Liver (tissue), 9 donors: ENCODE data around the gene POTEH. TPM values are rescaled to one million over a fixed set of nuclear protein-coding genes. Genes with fewer than 3 reads are reported as not detected.
"Not testable (repeated sequence)": the region's sequence is repeated elsewhere in the genome, so short reads cannot be mapped to it uniquely, and the experiment has no call there.

Source experiments
- DNase-seq: peaks from one replicate; pipeline ENCODE4 v3.0.0-alpha.2; 2017; ENCODE audit warnings: low spot score
- H3K27ac ChIP-seq, 2 donors: one replicate each; pipeline ENCODE4 v1.7.0; 2013; ENCODE audit warnings: inconsistent platforms in 2 of 2, low read length in 2 of 2, control low read depth in 1 of 2, low read depth in 1 of 2, mild to moderate bottlenecking in 1 of 2
- H3K27me3 ChIP-seq, 4 donors: one replicate each; pipeline versions ENCODE4 v1.6.1 to v1.7.0; 2013; ENCODE audit warnings: low read length in 3 of 4, inconsistent platforms in 1 of 4, mild to moderate bottlenecking in 1 of 4, moderate library complexity in 1 of 4; ENCODE audit not compliant: control insufficient read depth in 4 of 4, insufficient read depth in 4 of 4
- H3K36me3 ChIP-seq, 4 donors: one replicate each; pipeline versions ENCODE4 v1.6.1 to v1.7.0; 2013; ENCODE audit warnings: low read length in 3 of 4, mild to moderate bottlenecking in 3 of 4, low read depth in 1 of 4, moderate library complexity in 1 of 4; ENCODE audit not compliant: control insufficient read depth in 4 of 4, insufficient read depth in 3 of 4
- H3K4me1 ChIP-seq, 4 donors: one replicate each; pipeline versions ENCODE4 v1.6.1 to v1.7.0; 2013; ENCODE audit warnings: low read length in 3 of 4, mild to moderate bottlenecking in 3 of 4, moderate library complexity in 1 of 4; ENCODE audit not compliant: control insufficient read depth in 4 of 4, insufficient read depth in 4 of 4
- H3K4me3 ChIP-seq, 3 donors: one replicate each; pipeline versions ENCODE4 v1.6.1 to v1.7.0; 2013; ENCODE audit warnings: low read length in 3 of 3, control low read depth in 1 of 3, low read depth in 1 of 3, mild to moderate bottlenecking in 1 of 3
- H3K9ac ChIP-seq, 2 donors: one replicate each; pipeline ENCODE4 v1.7.0; 2013; ENCODE audit warnings: low read length in 2 of 2, mild to moderate bottlenecking in 2 of 2, moderate library complexity in 2 of 2, control low read depth in 1 of 2, low read depth in 1 of 2
- H3K9me3 ChIP-seq, 4 donors: one replicate each; pipeline versions ENCODE4 v1.6.1 to v1.7.0; 2013; ENCODE audit warnings: low read length in 3 of 4; ENCODE audit not compliant: control insufficient read depth in 4 of 4
- WGBS: extraction: QIAGEN DNeasy Blood & Tissue Kit; methylation state at CpG from one replicate; pipeline ENCODE4 v1.1.7; 2013; 5-methylcytosine and 5-hydroxymethylcytosine counted together
- polyA plus RNA-seq, 2 donors: library from polyadenylated mRNA; stranded (reverse) in 1 of 2; unstranded in 1 of 2; fragments of 200-250 nt in 1 of 2; fragments of >200 nt in 1 of 2; fragmentation: Nextera tagmentation in 1 of 2; extraction: Ambion mirVana in 1 of 2; gene quantifications; one replicate each; pipeline versions ENCODE4 v1.2.1 to v1.2.3, GENCODE V29; 2013 to 2015
- total RNA-seq, 2 donors: library from RNA; depleted of rRNA; stranded (reverse); fragments of >200 nt; gene quantifications; one replicate each; pipeline ENCODE4 v1.2.3, GENCODE V29; 2014
- donor health status: healthy.
- donor health status: healthy.
- donor health status: healthy.
- donor health status: healthy.
- donor health status: healthy.

The POTEH gene
- total and polyA plus RNA-seq, 4 donors: not detected

DNA sequence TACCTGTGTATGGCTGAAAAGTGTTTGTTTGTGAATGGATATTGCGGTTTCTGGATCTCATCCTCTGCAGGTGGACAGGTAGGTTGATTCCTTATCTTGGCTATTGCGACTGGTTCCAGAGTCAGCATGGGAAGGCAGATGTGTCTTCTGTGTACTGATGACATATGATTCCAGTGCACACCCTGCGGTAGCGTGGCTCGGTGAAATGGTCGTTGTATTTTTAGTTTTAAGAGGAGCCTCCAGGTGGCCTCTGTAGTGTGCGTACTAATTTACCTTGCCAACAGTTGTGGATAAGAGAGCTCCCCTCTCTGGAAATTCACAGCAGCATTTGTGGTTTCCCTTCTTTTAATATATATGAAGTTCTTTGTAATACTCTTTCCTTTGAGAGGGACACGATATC, 10.1 kb upstream of the POTEH start:
- H3K9ac ChIP-seq, H3K4me3 ChIP-seq, H3K4me1 ChIP-seq, H3K27me3 ChIP-seq, H3K9me3 ChIP-seq, H3K36me3 ChIP-seq, H3K27ac ChIP-seq, DNase-seq: not testable (repeated sequence)
- 91% methylated on average over 6 of the region's 8 CpGs for WGBS

DNA sequence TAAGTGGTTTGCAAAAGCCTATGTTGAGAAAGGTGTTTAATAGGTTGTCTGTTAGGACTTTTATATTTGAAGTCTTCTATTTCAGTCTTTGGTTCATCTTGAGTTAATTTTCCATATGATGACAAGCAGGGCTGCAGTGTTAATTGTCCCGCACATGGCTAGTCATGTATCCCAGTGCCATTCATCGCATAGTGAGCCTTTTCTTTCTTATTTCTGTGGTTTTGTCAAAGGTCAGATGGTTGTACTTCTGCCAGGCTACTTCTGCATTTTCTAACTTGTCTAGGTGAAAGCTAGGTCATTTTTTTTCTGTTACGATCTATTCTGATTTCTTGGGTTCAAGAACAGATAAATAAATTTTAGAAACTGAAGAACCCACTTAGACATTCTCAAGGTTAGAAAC, 5.7 kb upstream of the POTEH start:
- not testable (repeated sequence) for H3K9me3 ChIP-seq, H3K27me3 ChIP-seq, H3K4me1 ChIP-seq, H3K36me3 ChIP-seq, H3K27ac ChIP-seq, DNase-seq, H3K4me3 ChIP-seq, H3K9ac ChIP-seq
- WGBS: 86% methylated on average over 2 of the region's 3 CpGs

DNA sequence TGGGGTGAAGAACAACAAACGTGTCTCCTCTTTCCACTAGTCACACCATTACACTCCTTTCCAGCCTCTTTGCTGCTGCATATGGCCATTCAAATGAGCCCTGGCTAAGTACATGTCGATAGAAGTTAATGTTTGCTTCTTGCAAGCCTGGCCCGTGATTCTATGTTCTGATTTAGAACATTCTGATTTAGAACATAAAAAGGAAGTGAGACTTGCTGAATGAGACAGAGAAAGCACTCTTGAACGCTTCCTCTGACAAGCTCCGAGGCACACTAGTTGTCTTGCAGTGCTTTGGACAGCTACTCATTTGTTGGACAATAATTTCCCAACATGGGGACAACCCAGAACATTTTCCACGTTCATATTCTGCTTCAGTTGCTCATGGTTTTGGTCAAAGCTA, 5.1 kb upstream of the POTEH start:
- WGBS: no CpG with 5 or more reads among the region's 6 CpGs
- not testable (repeated sequence) for DNase-seq, H3K36me3 ChIP-seq, H3K9me3 ChIP-seq, H3K27ac ChIP-seq, H3K27me3 ChIP-seq, H3K4me3 ChIP-seq, H3K9ac ChIP-seq, H3K4me1 ChIP-seq

DNA sequence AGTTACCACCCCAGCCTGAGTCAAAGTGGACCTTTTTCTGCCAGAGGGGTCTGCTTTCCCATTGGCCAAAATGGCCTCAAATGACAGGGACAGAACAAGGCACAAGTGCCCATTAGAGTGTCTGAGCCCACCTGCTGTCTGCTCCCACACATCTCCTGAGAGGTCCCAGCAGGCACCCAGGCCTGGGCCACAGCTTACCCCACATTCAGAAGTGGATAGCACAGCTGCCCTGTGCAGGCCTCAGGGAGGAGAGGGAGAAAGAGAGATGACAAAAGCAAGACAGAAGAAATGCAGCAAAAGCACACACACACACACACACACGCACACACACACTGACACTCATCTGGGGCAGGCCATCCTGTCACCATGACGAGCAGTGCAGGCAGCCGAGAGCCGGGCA, 4.2 kb upstream of the POTEH start:
- H3K27me3 ChIP-seq, H3K27ac ChIP-seq, H3K36me3 ChIP-seq, H3K4me1 ChIP-seq, DNase-seq, H3K9me3 ChIP-seq, H3K9ac ChIP-seq, H3K4me3 ChIP-seq: not testable (repeated sequence)
- WGBS: 83% methylated on average over 3 of the region's 4 CpGs

DNA sequence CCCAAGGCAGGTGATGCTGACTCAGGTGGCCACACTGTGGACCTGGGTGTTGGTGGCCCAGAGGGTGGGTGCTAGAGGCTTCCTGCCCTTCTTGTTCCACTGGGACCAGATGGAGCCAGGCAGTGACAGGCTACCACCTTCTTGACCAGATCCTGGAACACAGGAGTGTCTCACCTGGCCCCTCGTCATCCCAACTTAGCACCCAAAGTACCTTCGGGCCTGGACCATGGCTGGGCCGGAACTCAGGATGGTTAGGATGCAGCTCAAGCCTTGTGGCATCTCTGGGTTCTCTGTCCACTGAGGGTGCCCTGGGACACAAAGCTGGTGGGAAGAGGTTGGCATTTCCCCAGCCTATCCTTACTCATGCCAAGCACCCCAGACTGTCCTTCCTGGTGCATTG, 2.7 kb upstream of the POTEH start:
- H3K27ac ChIP-seq, H3K9ac ChIP-seq, H3K36me3 ChIP-seq, H3K27me3 ChIP-seq, H3K4me1 ChIP-seq, H3K4me3 ChIP-seq, DNase-seq, H3K9me3 ChIP-seq: not testable (repeated sequence)
- WGBS: 73% methylated on average over 3 of the region's 3 CpGs

DNA sequence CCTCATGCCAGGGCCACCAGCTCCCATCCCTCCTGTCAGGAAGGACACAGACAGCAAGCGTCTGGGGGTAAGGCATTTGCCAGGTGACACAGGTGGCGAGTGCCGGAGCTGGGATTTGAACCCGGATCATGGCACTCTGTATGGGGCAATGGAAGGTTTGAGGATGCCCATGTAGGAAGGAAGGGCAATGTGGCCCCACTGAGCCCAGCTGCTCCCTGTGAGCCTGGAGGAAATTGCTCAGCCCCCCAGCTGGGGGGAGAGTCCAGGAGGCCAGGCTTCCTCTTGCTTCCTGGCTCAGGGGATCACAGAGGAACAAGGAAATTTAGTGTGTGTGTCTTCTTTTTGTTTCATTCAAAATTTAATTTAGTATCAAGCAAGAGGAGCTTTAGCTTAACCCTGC, 2.1 kb upstream of the POTEH start:
- H3K27ac ChIP-seq, H3K9ac ChIP-seq, H3K9me3 ChIP-seq, H3K27me3 ChIP-seq, H3K36me3 ChIP-seq, DNase-seq, H3K4me3 ChIP-seq, H3K4me1 ChIP-seq: not testable (repeated sequence)
- WGBS: 70% methylated on average over 4 of the region's 4 CpGs

DNA sequence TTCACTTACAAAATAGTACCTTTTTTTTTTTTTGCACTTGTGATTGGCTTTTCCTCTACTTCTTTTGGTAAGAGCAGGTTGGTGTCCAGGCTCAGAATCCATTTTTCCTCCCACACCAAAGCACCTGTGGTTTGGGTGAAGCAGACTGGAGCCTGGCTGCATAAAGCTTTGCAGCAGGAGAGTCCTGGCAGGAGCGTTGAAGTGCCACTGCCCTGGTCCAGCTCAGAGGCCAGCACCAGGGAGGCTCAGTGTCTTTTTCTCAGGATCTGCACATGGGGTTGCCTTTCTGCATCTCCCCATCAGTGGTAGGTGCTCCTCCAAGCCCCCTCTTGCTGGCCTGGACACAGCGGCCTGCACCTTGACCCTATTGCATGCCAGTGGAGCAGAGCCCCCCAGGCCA, 1.7 kb upstream of the POTEH start:
- H3K36me3 ChIP-seq, H3K9ac ChIP-seq, H3K27ac ChIP-seq, H3K4me3 ChIP-seq, H3K27me3 ChIP-seq, H3K9me3 ChIP-seq, H3K4me1 ChIP-seq, DNase-seq: not testable (repeated sequence)
- 67% methylated on average over 1 of the region's 2 CpGs for WGBS

DNA sequence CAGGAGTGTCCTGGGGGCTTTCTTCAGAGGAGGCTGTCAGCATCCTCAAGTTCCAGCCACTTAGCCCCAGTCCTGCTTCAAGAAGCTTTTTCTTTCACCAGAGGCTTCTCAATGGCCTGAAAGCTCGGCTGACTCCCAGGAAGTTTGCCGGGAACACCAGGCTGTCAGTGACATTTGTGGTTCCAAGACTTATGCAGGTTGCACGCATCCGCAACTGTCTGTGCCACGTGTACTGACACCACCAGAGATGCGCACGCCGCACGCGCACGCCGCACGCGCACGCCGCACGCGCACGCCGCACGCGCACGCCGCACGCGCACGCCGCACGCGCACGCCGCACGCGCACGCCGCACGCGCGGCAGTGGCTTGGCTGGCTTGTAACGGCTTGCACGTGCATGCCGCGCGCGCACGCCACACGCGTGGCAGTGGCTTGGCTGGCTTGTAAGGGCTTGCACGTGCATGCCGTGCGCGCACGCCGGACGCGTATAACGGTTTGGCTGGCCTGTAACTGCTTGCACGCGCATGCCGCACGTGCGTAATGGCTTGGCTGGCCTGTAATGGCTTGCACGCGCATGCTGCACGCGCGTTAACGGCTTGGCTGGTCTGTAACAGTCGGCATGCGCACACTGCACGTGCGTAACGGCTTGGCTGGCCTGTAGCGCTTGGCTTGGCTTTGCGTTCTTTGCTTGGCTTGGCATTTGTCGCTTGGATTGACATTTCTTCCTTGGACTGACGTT, 646 bp upstream of the POTEH start:
- DNase-seq: not testable (repeated sequence)

DNA sequence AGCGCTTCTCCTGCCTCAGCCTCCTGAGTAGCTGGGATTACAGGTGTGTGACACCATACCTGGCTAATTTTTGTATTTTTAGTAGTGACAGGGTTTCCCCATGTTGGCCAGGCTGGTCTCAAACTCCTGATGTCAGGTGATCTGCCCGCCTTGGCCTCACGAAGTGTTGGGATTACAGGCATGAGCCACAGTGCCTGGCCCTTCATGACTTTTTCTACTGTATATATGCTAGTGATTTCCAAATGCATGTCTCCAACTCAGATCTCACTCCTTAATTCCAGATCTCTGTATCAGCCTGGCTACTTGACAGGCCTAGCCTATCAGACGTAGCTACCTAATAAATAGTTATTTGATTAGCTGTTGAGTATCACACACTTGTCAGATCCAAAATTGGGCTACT, 23.8 kb downstream of the POTEH start:
- H3K27ac ChIP-seq, H3K9ac ChIP-seq, H3K36me3 ChIP-seq, DNase-seq, H3K4me3 ChIP-seq, H3K9me3 ChIP-seq, H3K4me1 ChIP-seq, H3K27me3 ChIP-seq: not testable (repeated sequence)
- WGBS: 62% methylated on average over 2 of the region's 4 CpGs

More for the DNA sequence above, 646 bp upstream of the POTEH start:
- not testable (repeated sequence) for H3K36me3 ChIP-seq, H3K27ac ChIP-seq, H3K4me3 ChIP-seq, H3K27me3 ChIP-seq, H3K4me1 ChIP-seq, H3K9me3 ChIP-seq, H3K9ac ChIP-seq
- WGBS: 84% methylated on average over 76 of the region's 77 CpGs
